HG03159 (cell line): Measurements from ENCODE around the gene PAOX.
"Not testable (repeated sequence)": the region's sequence is repeated elsewhere in the genome, so short reads cannot be mapped to it uniquely, and the experiment has no call there.

Experiments
- ATAC-seq: cut with Tn5 transposase; IDR thresholded peaks from one replicate; pipeline ENCODE4 v1.9.1; 2021; ENCODE audit warnings: mild to moderate bottlenecking, moderate library complexity; ENCODE audit not compliant: unreplicated experiment

The PAOX gene

DNA sequence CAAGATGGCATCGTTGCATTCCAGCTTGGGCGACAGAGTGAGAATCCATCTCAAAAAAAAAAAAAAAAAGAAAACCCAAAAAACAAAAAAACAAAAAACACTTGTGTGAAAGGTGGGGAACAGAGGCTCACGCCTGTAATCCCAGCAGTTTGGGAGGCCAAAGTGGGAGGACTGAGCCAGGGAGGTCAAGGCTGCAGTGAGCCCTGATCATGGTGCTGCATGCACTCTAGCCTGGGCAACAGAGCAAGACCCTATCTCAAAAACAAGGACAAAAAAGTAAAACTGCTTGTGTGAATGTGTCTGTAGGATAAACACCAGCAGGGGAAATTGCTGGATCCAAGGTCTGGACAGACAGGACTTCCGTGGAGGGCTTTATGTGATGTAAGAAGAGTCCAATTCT lies 4.5 kb downstream of the PAOX start:
- ATAC-seq = no peak

- no peak for ATAC-seq
Observed at GRCh38 chr10:133384071-133384470, 5.0 kb downstream of the PAOX start.

- ATAC-seq = no peak
Observed at GRCh38 chr10:133385214-133385613, 6.2 kb downstream of the PAOX start.

DNA sequence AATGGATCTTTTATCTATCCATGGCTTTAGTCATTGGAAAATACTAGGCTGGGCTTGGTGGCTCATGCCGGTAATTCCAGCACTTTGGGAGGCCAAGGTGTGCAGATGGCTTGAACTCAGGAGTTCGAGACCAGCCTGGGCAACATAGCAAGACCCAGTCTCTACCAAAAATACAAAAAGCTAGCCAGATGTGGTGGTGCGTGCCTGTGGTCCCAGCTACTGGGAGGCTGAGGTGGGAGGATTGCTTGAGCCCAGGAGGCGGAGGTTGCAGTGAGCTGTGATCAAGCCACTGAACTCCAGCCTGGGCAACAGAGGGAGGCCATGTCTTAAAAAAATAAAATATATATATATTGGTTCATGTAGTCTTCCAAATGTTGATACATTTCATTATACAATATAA lies 7.9 kb downstream of the PAOX start:
- not testable (repeated sequence) for ATAC-seq

DNA sequence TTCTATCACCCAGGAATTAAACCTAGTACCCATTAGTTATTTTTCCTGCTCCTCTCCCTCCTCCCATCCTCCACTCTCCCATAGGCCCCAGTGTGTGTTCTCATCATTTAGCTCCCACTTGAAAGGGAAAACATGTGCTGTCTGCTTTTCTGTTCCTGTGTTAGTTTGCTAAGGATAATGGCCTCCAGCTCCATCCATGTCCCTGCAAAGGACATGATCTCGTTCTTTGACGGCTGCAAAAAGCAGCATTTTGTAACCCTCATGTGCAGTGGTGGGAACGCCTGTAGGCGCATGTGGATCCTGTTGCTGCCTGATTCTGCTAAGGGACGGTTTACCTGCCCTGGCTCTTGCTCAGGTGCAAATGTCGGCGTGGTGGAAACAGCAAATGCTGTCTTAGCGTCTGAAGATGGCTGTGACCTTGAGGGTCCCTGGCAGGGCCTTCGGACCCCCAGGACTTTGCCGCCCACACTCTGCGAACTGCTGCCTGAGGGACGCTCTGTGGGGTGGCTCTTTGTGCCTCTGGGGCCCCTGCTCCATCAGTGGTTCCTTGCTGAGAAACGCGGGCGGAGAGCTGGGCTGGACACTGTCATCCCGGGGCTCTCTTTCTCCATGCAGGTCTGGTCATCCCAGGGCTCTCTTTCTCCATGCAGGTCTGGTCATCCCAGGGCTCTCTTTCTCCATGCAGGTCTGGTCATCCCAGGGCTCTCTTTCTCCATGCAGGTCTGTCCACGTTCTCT lies 9.3 kb downstream of the PAOX start:
- no peak for ATAC-seq

DNA sequence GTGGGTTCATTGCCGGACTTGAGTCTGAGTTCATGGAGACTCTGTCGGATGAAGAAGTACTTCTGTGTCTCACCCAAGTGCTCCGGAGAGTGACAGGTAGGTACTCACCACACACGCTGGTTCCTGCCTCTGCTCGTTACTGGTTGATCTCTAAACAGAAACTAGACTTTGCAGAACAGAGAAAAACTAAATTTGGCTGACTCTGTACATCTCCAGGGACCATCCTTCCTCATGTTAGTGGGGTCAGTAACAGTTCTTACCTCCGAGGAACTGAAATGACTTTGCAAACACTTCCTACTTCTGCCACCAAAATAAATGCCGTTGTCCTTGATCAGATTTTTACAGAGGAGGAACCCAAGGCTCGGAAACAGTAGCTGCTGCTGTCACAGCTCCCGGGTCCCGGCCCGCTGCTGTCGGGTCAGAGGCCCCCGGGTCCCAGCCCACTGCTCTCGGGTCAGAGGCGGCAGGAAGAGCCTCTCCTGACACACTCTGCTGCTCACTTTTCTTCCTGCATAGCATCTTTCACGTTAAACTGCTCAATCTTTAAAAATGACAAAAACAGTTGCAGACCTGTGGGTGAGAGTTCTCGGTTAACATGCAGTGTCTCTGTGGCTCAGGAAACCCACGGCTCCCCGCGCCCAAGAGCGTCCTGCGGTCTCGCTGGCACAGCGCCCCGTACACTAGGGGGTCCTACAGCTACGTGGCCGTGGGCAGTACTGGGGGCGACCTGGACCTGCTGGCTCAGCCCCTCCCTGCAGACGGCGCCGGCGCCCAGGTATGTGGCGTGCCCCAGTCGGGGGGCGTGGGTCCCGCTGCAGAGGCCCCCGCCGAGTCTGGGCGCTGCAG lies 10.1 kb downstream of the PAOX start:
- peak; percentile 87 for ATAC-seq

- no peak for ATAC-seq
Observed at GRCh38 chr10:133390597-133391248, 11.7 kb downstream of the PAOX start.

GRCh38 chr10:133391249-133391635 lies 12.2 kb downstream of the PAOX start:
- ATAC-seq = no peak

DNA sequence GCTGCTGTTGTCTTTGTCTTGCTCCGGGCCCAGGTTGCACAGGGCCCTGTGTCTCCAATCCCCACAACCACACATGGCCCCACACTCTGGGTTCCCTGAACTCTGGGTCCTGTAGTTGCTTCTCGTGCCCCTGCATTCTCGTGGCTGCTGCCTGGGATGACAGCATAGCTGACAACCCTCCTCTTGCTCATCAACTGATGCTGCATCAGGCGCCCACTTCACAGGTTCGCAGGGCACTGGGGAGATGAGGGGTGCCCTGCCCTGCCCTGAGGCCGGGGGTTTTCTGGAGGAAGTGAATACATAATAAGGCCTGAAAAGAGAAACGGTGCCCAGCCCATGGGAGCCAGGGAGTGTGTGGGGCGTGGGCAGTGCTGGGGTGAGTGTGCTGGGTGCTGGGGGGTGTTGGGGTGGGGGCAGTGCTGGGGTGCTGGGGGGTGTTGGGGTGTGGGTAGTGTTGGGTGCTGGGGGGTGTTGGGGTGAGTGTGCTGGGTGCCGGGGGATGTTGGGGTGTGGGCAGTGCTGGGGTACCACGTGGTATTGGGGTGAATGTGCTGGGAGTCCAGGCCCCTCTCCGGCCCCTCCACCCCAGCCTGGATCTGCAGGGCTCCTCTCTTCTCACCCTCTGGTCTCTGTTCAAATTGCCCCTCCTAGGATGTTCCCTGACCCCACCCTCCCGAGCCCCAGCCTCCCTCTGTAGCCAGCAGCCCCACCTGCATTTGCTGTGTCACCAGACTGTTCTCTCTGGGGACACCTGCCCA lies 12.9 kb downstream of the PAOX start:
- ATAC-seq = no peak

GRCh38 chr10:133393401-133394063 lies 14.5 kb downstream of the PAOX start:
- no peak for ATAC-seq

DNA sequence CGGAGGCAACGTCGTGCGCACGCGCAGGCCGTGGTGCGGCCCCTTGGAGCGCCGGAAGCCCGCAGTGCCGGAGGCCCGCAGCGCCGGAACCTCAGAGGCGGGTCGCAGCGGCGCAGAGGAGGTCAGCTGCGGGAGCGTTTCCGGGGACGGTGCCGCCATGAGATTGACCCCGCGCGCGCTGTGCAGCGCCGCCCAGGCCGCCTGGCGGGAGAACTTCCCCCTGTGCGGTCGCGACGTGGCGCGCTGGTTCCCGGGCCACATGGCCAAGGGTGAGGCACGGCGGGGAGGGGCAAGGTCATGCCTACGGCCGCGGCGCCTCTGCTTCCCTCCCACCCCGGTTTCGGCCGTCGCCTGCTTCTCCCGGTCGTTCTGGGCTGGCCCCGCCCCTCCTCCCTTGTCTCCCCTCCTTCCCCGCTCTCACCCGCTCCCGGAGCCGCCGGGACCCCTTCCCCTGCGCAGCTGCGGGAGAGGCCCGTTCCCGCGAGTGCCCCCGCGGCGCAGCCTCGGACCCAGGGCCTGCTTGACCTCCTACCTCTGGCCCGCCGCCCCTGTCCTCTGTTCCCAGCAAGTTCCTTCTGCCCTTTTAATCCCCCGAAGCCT lies 15.1 kb downstream of the PAOX start, which contains the start of gene MTG1:
MTG1 (plus strand) TSS at position 94 of the 600 bp plus-strand sequence; CDS start at position 158, 64 bp downstream.
- ATAC-seq = peak; percentile 65

DNA sequence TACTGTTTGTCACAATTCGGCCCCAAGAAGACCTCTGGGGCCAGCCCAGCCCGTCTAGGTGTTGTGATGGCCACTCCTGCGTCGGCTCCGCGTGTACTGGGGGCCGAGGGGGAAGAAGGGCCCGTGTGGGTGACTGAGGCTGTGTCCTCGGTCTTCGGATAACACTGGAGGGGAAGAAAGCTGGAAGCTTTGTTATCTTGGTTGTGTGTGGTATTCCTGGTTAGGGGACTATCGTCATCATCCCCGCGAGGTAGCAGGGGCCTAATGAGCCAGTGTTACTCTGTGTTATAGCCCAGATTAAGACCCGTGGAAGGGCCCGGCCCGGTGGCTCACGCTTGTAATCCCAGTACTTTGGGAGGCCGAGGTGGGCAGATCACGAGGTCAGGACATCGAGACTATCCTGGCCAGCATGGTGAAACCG lies 15.7 kb downstream of the PAOX start:
- no peak for ATAC-seq

DNA sequence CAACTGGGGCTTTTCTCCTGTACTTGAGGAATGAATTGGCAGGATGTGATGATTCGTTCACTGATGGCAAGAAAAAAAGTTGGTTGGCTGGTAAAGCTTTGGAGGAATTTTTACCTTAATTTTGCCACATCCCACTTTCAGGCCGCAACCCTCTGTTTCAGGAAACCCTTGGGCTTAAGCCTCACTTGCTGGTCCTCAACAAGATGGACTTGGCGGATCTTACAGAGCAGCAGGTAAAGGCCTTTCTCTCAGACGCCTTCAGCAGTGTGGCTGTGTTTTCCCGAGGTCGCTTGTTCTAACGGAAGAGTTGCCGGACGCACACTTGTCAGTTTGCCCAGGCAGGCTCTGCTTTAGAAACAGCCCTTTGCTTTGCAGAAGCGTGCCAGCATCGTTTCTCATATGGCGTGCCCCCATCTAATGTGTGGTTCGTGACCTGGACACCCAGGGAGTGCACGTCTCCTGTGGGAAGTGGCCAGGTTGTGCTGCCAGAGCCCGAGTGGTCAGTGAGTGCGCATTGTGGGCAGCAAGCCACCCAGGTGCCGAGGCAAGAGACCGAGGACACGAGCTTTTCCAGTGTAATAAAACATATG lies 17.1 kb downstream of the PAOX start:
- no peak for ATAC-seq

GRCh38 chr10:133397938-133398337 lies 18.9 kb downstream of the PAOX start:
- no peak for ATAC-seq

- ATAC-seq = no peak
Observed at GRCh38 chr10:133399123-133399601, 20.1 kb downstream of the PAOX start.

DNA sequence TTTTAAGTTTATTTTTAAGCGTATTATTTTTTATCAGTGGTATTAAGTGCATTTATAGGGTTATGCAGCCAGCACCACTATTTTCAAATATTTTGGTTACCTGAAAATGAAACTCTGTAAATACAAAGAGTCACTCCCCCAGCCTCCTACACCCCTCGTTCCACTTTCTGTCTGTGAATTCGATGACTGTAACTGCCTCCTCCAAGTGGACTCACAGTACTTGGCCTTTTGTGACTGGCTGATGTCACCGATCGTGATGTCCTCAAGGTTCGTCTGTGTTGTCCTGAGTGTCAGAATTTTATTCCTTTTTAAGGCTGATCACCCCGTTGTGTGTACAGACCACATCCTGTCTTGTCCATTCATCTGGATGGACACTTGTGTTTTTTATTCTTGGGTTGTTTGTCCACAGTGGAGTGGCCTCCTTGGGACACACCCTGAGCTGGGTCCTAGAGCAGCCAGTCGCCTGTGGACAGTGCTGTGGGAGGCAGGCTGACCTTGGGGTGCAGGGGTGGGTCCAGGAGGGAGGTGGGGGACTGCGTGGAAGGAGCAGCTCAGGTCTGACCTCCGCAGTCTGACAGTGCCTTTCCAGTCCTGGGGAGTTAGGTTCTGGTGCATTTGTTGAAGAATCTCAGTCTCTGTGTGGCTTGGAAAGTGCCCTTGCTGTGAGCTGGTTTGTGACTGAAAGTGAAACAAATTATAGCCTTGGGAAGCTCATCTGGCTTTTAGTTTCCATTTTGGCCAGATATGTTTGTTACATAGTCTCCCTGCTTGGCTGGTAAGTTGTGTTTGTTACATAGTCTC lies 21.8 kb downstream of the PAOX start:
- ATAC-seq = peak; percentile 70

- peak; percentile 16 for ATAC-seq
Observed at GRCh38 chr10:133401500-133401899, 22.4 kb downstream of the PAOX start.

DNA sequence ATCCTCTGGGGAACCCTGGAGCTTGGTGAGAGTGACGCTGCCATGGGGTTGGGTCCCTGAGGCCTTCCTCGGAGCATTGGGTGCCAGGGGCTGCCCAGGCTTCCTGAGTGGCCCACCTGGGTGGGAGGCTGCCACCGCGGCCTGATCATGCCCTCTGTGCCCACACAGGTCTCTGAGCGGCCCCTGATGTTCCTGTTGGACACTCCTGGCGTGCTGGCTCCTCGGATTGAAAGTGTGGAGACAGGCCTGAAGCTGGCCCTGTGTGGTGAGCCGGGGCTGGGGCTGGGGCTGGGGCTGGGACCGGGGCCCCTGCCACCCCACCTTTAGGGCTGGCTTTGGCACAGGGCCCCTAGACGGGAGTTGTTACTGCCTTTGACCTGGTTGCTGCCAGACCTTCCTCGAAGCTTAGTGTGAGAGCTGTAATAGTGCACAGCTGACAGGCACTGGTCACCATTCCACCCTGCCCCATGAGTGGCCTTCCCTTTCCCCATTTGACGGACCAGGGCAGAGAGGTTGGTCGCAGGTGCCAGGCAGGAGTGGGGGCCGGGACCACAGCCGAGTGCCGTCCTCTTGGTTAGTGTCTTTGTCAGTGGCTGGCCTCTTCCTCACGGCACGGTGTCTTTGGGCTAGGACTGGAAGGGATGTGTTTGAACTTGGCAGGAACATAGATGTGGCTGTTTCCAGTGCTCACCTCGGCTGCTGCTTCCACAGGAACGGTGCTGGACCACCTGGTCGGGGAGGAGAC lies 23.1 kb downstream of the PAOX start:
- ATAC-seq = no peak
